Endothelial cell of umbilical vein (primary cell): ENCODE data around the gene MYH11. TPM values are rescaled to one million over a fixed set of nuclear protein-coding genes. Genes with fewer than 3 reads are reported as not detected.

Source experiments
- BruUV-seq: library from RNA; stranded (reverse); fragments of 400-500 nt; replicated peaks from 2 replicates; lab custom pipeline; 2021; lab: Mats Ljungman, UMichigan
- CTCF ChIA-PET: fragments of 300-600, 350-600 bp; sonication (Branson Sonifier 250); formaldehyde crosslinking; loops from one replicate; lab custom pipeline; 2021; ENCODE audit warnings: antibody characterized with exemption, inconsistent platforms; lab: Charles Lee
- POLR2A ChIA-PET: fragments of 300-600, 350-600 bp; sonication (Branson Sonifier 250); formaldehyde crosslinking; loops from one replicate; lab custom pipeline; 2021; ENCODE audit warnings: antibody characterized with exemption, inconsistent platforms; lab: Charles Lee
- DNase-seq: peaks from one replicate; pipeline ENCODE4 v3.0.0-alpha.2; 2011; ENCODE audit warnings: low read depth, low spot score
- FAIRE-seq: peaks from 2 replicates; lab custom pipeline; 2011; peaks lifted over from hg19 to GRCh38; lab: Jason Lieb, UNC
- H2AFZ ChIP-seq: 2 replicates; pipeline ENCODE4 v1.6.0; 2012; ENCODE audit warnings: low read depth, low read length, control low read depth, inconsistent platforms
- H3K27ac ChIP-seq: 2 replicates; pipeline ENCODE4 v1.5.1; 2011; ENCODE audit warnings: low read depth, mild to moderate bottlenecking, control low read depth, low read length, moderate library complexity; ENCODE audit not compliant: insufficient read depth
- H3K27me3 ChIP-seq, 2 experiments: 2 replicates each; pipeline versions ENCODE4 v1.6.0 to v1.6.1; 2011; ENCODE audit warnings: low read length in 2 of 2, mixed read lengths in 1 of 2; ENCODE audit not compliant: control insufficient read depth in 2 of 2, insufficient read depth in 2 of 2
- H3K36me3 ChIP-seq, 2 experiments: 2 replicates in 1 of 2; 3 replicates in 1 of 2; pipeline ENCODE4 v1.5.1; 2011; ENCODE audit warnings: low read length in 2 of 2, mild to moderate bottlenecking in 1 of 2, moderate library complexity in 1 of 2; ENCODE audit not compliant: control insufficient read depth in 2 of 2, insufficient read depth in 2 of 2; ENCODE audit errors: extremely low read depth in 1 of 2
- H3K4me1 ChIP-seq: 3 replicates; pipeline ENCODE4 v1.5.1; 2011; ENCODE audit warnings: mild to moderate bottlenecking, low read length; ENCODE audit not compliant: control insufficient read depth, insufficient read depth; ENCODE audit errors: extremely low read depth
- H3K4me2 ChIP-seq: 2 replicates; pipeline ENCODE4 v1.6.1; 2011; ENCODE audit warnings: low read length, control low read depth, mixed read lengths; ENCODE audit not compliant: insufficient read depth
- H3K4me3 ChIP-seq, 3 experiments: fragments of 200-600 bp in 1 of 3; sonication (generic), shearing (Covaris generic) in 1 of 3; replicated peaks in 1 of 3; 2 replicates each; pipeline ENCODE4 v1.5.1; 2011 to 2016; ENCODE audit warnings: control low read depth in 3 of 3, low read length in 3 of 3, mild to moderate bottlenecking in 2 of 3, inconsistent platforms in 1 of 3, low read depth in 1 of 3, moderate library complexity in 1 of 3; ENCODE audit not compliant: insufficient read depth in 1 of 3
- H3K79me2 ChIP-seq: 2 replicates; pipeline ENCODE4 v1.6.0; 2012; ENCODE audit warnings: low read length, inconsistent platforms; ENCODE audit not compliant: control insufficient read depth, insufficient read depth
- H3K9ac ChIP-seq: replicated peaks from 2 replicates; pipeline ENCODE3; 2011; ENCODE audit warnings: low read length, control low read depth; ENCODE audit not compliant: insufficient read depth; ENCODE audit errors: extremely low read depth
- H3K9me1 ChIP-seq: replicated peaks from 3 replicates; pipeline ENCODE4 v1.6.0; 2011; ENCODE audit warnings: mild to moderate bottlenecking, low read length; ENCODE audit not compliant: control insufficient read depth, insufficient read depth; ENCODE audit errors: extremely low read depth
- H3K9me3 ChIP-seq: replicated peaks from 2 replicates; pipeline ENCODE4 v1.5.1; 2012; ENCODE audit warnings: low read length, inconsistent platforms; ENCODE audit not compliant: control insufficient read depth, insufficient read depth
- H4K20me1 ChIP-seq: replicated peaks from 2 replicates; pipeline ENCODE3; 2011; ENCODE audit warnings: mild to moderate bottlenecking, low read length; ENCODE audit not compliant: control insufficient read depth, insufficient read depth; ENCODE audit errors: extremely low read depth
- EZH2 ChIP-seq: IDR thresholded peaks from 2 replicates; pipeline ENCODE4 v1.6.1; 2012; ENCODE audit warnings: borderline replicate concordance, low read depth, mild to moderate bottlenecking, moderate library complexity, low read length, inconsistent platforms; ENCODE audit not compliant: severe bottlenecking
- FOS ChIP-seq: IDR thresholded peaks from 2 replicates; pipeline ENCODE4 v1.6.1; 2011; ENCODE audit warnings: mild to moderate bottlenecking, low read length, moderate library complexity, borderline replicate concordance; ENCODE audit not compliant: insufficient read depth
- GATA2 ChIP-seq: IDR thresholded peaks from 2 replicates; pipeline ENCODE4 v1.7.0; 2011; ENCODE audit warnings: low read depth, mild to moderate bottlenecking, moderate library complexity, mixed read lengths, low read length; ENCODE audit not compliant: insufficient read length, insufficient read depth
- JUN ChIP-seq: IDR thresholded peaks from 2 replicates; pipeline ENCODE4 v1.6.1; 2011; ENCODE audit warnings: borderline replicate concordance, low read depth; ENCODE audit not compliant: insufficient read length, insufficient read depth
- MYC ChIP-seq: IDR thresholded peaks from one replicate; pipeline ENCODE4 v1.6.1; 2011; ENCODE audit warnings: mild to moderate bottlenecking, low read depth, low read length
- POLR2A ChIP-seq: IDR thresholded peaks from 2 replicates; pipeline ENCODE4 v1.6.1; 2012; ENCODE audit warnings: low read depth, mild to moderate bottlenecking, control low read depth, low read length
- POLR2AphosphoS5 ChIP-seq: IDR thresholded peaks from 2 replicates; pipeline ENCODE4 v1.6.1; 2012; ENCODE audit warnings: low read depth, mild to moderate bottlenecking, control low read depth, low read length, moderate library complexity; ENCODE audit not compliant: insufficient read depth
- dilution Hi-C: fragments of 300-500 bp; cut with MboI; formaldehyde crosslinking; loops from one replicate; pipeline ENCODE4 v1.15.0; 2019; ENCODE audit warnings: low sequenced_read_pairs; ENCODE audit not compliant: extremely low pct_ligation_motif_present
- intact Hi-C: fragments of 100-400 bp; cut with micrococcal nuclease; formaldehyde crosslinking; loops from one replicate; pipeline ENCODE4 v1.10.0; 2022
- polyA plus RNA-seq, 4 experiments: library from polyadenylated mRNA; depleted of rRNA in 3 of 4; stranded (reverse) in 3 of 4; unstranded in 1 of 4; fragments of >200 nt; gene quantifications; 2 replicates each; pipeline versions ENCODE4 v1.2.1 to v1.2.3, GENCODE V29; 2011 to 2012; ENCODE audit warnings: missing spikeins in 1 of 4
- total RNA-seq: library from RNA; stranded (reverse); gene quantifications from 2 replicates; pipeline ENCODE4 v1.2.3, GENCODE V29; 2021
- TF ChIP-seq, protein P1 (sequence below), 2 donors: IDR thresholded peaks; 1 replicate in 1 of 2; 2 replicates in 1 of 2; pipeline ENCODE4 v1.5.1; 2011; ENCODE audit warnings: low read length in 2 of 2, mild to moderate bottlenecking in 2 of 2, moderate library complexity in 2 of 2, control low read depth in 1 of 2, inconsistent platforms in 1 of 2, low read depth in 1 of 2; ENCODE audit not compliant: insufficient read depth in 1 of 2; ENCODE audit errors: extremely low read depth in 1 of 2
- TF ChIP-seq, protein P2 (sequence below): IDR thresholded peaks from 2 replicates; pipeline ENCODE4 v1.6.1; 2011; ENCODE audit not compliant: insufficient read depth, insufficient read length

The MYH11 gene
- total and polyA plus RNA-seq, 2 donors (not counting 3 experiments of a cell fraction or from before 2014, with no cell fraction given) = not detected

GRCh38 chr16:15788846-15789239 is 68.0 kb downstream of the MYH11 start:
- no peaks in the 10 kb centered on the region for H3K27me3 ChIP-seq
- FAIRE-seq (no peak), DNase-seq (no peak)
- no peak overlapping the region for H3K4me2 ChIP-seq
- TF ChIP-seq EZH2 = no peak
- no peak for TF ChIP-seq JUN
- TF ChIP-seq, protein P1, sequence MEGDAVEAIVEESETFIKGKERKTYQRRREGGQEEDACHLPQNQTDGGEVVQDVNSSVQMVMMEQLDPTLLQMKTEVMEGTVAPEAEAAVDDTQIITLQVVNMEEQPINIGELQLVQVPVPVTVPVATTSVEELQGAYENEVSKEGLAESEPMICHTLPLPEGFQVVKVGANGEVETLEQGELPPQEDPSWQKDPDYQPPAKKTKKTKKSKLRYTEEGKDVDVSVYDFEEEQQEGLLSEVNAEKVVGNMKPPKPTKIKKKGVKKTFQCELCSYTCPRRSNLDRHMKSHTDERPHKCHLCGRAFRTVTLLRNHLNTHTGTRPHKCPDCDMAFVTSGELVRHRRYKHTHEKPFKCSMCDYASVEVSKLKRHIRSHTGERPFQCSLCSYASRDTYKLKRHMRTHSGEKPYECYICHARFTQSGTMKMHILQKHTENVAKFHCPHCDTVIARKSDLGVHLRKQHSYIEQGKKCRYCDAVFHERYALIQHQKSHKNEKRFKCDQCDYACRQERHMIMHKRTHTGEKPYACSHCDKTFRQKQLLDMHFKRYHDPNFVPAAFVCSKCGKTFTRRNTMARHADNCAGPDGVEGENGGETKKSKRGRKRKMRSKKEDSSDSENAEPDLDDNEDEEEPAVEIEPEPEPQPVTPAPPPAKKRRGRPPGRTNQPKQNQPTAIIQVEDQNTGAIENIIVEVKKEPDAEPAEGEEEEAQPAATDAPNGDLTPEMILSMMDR (IDR thresholded peaks at IDR 0.05; ENCODE audit: extremely low read depth in 1 of 2, insufficient read depth in 1 of 2, low read depth in 1 of 2, low read length in 2 of 2) = no peak
- TF ChIP-seq POLR2AphosphoS5 = no peak
- no peak for TF ChIP-seq POLR2A
- H3K9ac ChIP-seq = no peak overlapping the region
- no TSS peak for BruUV-seq
- ChIA-PET POLR2A (no interaction called here), CTCF (interaction anchor here (2.1 kb wide), 1 partner anchor 33 kb away, joined by 7 read pairs; no protein-coding TSS in a partner anchor)
- H3K9me1 ChIP-seq = no peaks in the 10 kb centered on the region
- H3K36me3 ChIP-seq = no peaks in the 10 kb centered on the region
- no peak overlapping the region for H2AFZ ChIP-seq
- peaks cover 2% of the 10 kb centered on the region for H4K20me1 ChIP-seq
- H3K27ac ChIP-seq = no peak overlapping the region
- dilution Hi-C loops = no loop called here
- no peaks in the 10 kb centered on the region for H3K4me1 ChIP-seq
- H3K9me3 ChIP-seq = no peaks in the 10 kb centered on the region
- H3K79me2 ChIP-seq = no peaks in the 10 kb centered on the region
- intact Hi-C loops = no loop called here
- no peak overlapping the region for H3K4me3 ChIP-seq

- Histone ChIP-seq H4K20me1 (peaks cover 2% of the 10 kb centered on the region), H3K4me3 (no peak overlapping the region), H3K9ac (no peak overlapping the region), H2AFZ (no peak overlapping the region), H3K4me2 (no peak overlapping the region), H3K9me1 (no peaks in the 10 kb centered on the region), H3K27me3 (peaks cover 2 to 3% of the 10 kb centered on the region in 2 experiments), H3K9me3 (no peaks in the 10 kb centered on the region), H3K36me3 (no peaks in the 10 kb centered on the region), H3K27ac (no peak overlapping the region), H3K79me2 (no peaks in the 10 kb centered on the region), H3K4me1 (no peaks in the 10 kb centered on the region)
- BruUV-seq = no TSS peak
- intact Hi-C loops (no loop called here), dilution Hi-C loops (no loop called here)
- DNase-seq (no peak), FAIRE-seq (no peak)
- ChIA-PET POLR2A (no interaction called here), CTCF (interaction anchor here (1.4 to 2.1 kb wide), 2 partner anchors 21 to 35 kb away, joined by 3 to 7 read pairs; no protein-coding TSS in a partner anchor)
- TF ChIP-seq POLR2A = no peak
- TF ChIP-seq, protein P2, sequence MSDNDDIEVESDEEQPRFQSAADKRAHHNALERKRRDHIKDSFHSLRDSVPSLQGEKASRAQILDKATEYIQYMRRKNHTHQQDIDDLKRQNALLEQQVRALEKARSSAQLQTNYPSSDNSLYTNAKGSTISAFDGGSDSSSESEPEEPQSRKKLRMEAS = no peak
- TF ChIP-seq MYC = no peak
- no peak for TF ChIP-seq GATA2
- TF ChIP-seq, protein P1 (IDR thresholded peaks at IDR 0.05; ENCODE audit: extremely low read depth in 1 of 2, insufficient read depth in 1 of 2, low read depth in 1 of 2, low read length in 2 of 2) = no peak
- TF ChIP-seq EZH2 = no peak
- no peak for TF ChIP-seq JUN
- no peak for TF ChIP-seq POLR2AphosphoS5
- TF ChIP-seq FOS = no peak
Measured at GRCh38 chr16:15786501-15786900, 70.3 kb downstream of the MYH11 start.
